ENCODE results near the gene SSPN. TPM values are rescaled to one million over a fixed set of nuclear protein-coding genes. Genes with fewer than 3 reads are reported as not detected.

SSPN gene
- total and polyA plus RNA-seq, 9 of the 15 experiments (the other 6 are each of a cell fraction or from before 2014, with no cell fraction given): 0.40 TPM; not detected in 8

DNA sequence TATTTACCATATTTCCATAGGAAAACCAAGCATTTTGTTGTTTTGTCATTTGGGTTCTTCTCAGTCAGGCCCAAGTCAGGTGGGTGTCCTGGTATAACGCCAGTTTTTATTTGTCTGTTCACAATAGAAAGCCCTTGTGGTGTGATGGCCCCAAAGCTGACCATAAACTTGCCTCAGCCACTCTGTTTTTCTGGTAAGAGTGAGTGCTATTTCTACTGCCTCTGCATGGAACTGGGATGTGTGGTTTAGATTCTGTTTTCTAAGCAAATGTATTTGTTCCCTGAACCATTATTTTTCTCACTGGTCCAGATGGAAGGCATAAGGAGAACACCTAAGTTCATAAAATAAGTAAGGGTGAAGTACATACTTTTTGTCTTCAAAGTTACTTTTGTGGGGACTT lies 1.8 kb upstream of the SSPN start (continued):
- TF ChIP-seq, protein P1, sequence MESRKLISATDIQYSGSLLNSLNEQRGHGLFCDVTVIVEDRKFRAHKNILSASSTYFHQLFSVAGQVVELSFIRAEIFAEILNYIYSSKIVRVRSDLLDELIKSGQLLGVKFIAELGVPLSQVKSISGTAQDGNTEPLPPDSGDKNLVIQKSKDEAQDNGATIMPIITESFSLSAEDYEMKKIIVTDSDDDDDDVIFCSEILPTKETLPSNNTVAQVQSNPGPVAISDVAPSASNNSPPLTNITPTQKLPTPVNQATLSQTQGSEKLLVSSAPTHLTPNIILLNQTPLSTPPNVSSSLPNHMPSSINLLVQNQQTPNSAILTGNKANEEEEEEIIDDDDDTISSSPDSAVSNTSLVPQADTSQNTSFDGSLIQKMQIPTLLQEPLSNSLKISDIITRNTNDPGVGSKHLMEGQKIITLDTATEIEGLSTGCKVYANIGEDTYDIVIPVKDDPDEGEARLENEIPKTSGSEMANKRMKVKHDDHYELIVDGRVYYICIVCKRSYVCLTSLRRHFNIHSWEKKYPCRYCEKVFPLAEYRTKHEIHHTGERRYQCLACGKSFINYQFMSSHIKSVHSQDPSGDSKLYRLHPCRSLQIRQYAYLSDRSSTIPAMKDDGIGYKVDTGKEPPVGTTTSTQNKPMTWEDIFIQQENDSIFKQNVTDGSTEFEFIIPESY (CRISPR knock-in tag; IDR thresholded peaks at IDR 0.05): no peak
- TF ChIP-seq ZNF232 (CRISPR knock-in tag; IDR thresholded peaks at IDR 0.05): no peak
- TF ChIP-seq, protein P2, sequence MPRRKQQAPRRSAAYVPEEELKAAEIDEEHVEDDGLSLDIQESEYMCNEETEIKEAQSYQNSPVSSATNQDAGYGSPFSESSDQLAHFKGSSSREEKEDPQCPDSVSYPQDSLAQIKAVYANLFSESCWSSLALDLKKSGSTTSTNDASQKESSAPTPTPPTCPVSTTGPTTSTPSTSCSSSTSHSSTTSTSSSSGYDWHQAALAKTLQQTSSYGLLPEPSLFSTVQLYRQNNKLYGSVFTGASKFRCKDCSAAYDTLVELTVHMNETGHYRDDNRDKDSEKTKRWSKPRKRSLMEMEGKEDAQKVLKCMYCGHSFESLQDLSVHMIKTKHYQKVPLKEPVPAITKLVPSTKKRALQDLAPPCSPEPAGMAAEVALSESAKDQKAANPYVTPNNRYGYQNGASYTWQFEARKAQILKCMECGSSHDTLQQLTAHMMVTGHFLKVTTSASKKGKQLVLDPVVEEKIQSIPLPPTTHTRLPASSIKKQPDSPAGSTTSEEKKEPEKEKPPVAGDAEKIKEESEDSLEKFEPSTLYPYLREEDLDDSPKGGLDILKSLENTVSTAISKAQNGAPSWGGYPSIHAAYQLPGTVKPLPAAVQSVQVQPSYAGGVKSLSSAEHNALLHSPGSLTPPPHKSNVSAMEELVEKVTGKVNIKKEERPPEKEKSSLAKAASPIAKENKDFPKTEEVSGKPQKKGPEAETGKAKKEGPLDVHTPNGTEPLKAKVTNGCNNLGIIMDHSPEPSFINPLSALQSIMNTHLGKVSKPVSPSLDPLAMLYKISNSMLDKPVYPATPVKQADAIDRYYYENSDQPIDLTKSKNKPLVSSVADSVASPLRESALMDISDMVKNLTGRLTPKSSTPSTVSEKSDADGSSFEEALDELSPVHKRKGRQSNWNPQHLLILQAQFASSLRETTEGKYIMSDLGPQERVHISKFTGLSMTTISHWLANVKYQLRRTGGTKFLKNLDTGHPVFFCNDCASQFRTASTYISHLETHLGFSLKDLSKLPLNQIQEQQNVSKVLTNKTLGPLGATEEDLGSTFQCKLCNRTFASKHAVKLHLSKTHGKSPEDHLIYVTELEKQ (CRISPR knock-in tag; IDR thresholded peaks at IDR 0.05): no peak
- no peak for TF ChIP-seq GTF2A2 (tag; IDR thresholded peaks at IDR 0.05)
- no peak for TF ChIP-seq EGR1 (conservative IDR thresholded peaks at IDR 0.05)
- no peak for TF ChIP-seq GABPB1 (CRISPR knock-in tag; IDR thresholded peaks at IDR 0.05)
- no peak for TF ChIP-seq NCOA2 (IDR thresholded peaks at IDR 0.05; ENCODE audit: partially characterized antibody in 2 of 2)
- TF ChIP-seq ZBTB8A (IDR thresholded peaks at IDR 0.05; ENCODE audit: partially characterized antibody): no peak
- no peak for TF ChIP-seq SP1 (CRISPR knock-in tag; IDR thresholded peaks at IDR 0.05)
- TF ChIP-seq TCF7L2 (IDR thresholded peaks at IDR 0.05; ENCODE audit: low read depth, low read length): no peak

Data from K562 (cell line).